IMR-90 (cell line): Measurements from ENCODE around the gene FBXL13. TPM values are rescaled to one million over a fixed set of nuclear protein-coding genes. Genes with fewer than 3 reads are reported as not detected.

ENCODE experiments used
- ATAC-seq: fragments of 200-7000 bp; cut with Tn5 transposase; 2 replicates; pipeline ENCODE4 v1.9.1; 2020; ENCODE audit warnings: low read depth, mild to moderate bottlenecking, moderate library complexity
- BruUV-seq: library from RNA; stranded (reverse); fragments of 400-500 nt; replicated peaks from 2 replicates; lab custom pipeline; 2021; lab: Mats Ljungman, UMichigan
- CTCF ChIA-PET: fragments of 300-600 bp; formaldehyde crosslinking; extraction: SDS; loops from one replicate; lab custom pipeline; 2021; ENCODE audit warnings: antibody characterized with exemption; lab: Yijun Ruan, JAX
- POLR2A ChIA-PET: fragments of 300-600 bp; sonication (Branson Sonifier 250); formaldehyde crosslinking; loops from one replicate; lab custom pipeline; 2022; ENCODE audit warnings: antibody characterized with exemption; ENCODE audit not compliant: unreplicated experiment; lab: Charles Lee
- DNase-seq: peaks from one replicate; pipeline ENCODE4 v3.0.0; 2013
- H2AFZ ChIP-seq: replicated peaks from 2 replicates; pipeline ENCODE3; 2013; ENCODE audit warnings: low read length, mild to moderate bottlenecking; ENCODE audit not compliant: poor library complexity
- H2AK5ac ChIP-seq: 2 replicates; pipeline ENCODE4 v1.6.1; 2013; ENCODE audit warnings: low read depth, low read length, inconsistent platforms
- H2AK9ac ChIP-seq: replicated peaks from 2 replicates; pipeline ENCODE3; 2013; ENCODE audit warnings: mild to moderate bottlenecking, low read depth, low read length, moderate library complexity; ENCODE audit not compliant: poor library complexity
- H2BK120ac ChIP-seq: 2 replicates; pipeline ENCODE4 v1.6.1; 2013; ENCODE audit warnings: low read depth, low read length, inconsistent platforms
- H2BK15ac ChIP-seq: 3 replicates; pipeline ENCODE4 v1.6.1; 2013; ENCODE audit warnings: low read depth, low read length, inconsistent platforms
- H2BK20ac ChIP-seq: 2 replicates; pipeline ENCODE4 v1.6.1; 2013; ENCODE audit warnings: low read depth, mild to moderate bottlenecking, inconsistent platforms, low read length, moderate library complexity
- H2BK5ac ChIP-seq: 2 replicates; pipeline ENCODE4 v1.6.1; 2013; ENCODE audit warnings: mild to moderate bottlenecking, low read depth, low read length, inconsistent platforms; ENCODE audit not compliant: poor library complexity, severe bottlenecking
- H3K14ac ChIP-seq: replicated peaks from 2 replicates; pipeline ENCODE4 v1.6.1; 2013; ENCODE audit warnings: low read depth, low read length, inconsistent platforms
- H3K18ac ChIP-seq: 2 replicates; pipeline ENCODE4 v1.6.1; 2013; ENCODE audit warnings: low read depth, low read length, control low read depth
- H3K23ac ChIP-seq: 2 replicates; pipeline ENCODE4 v1.6.1; 2013; ENCODE audit warnings: low read depth, low read length, inconsistent platforms
- H3K27ac ChIP-seq: 2 replicates; pipeline ENCODE4 v1.5.1; 2013; ENCODE audit warnings: mild to moderate bottlenecking, control low read depth, low read length; ENCODE audit not compliant: insufficient read depth
- H3K27me3 ChIP-seq: 2 replicates; pipeline ENCODE4 v1.6.1; 2013; ENCODE audit warnings: low read length; ENCODE audit not compliant: control insufficient read depth, insufficient read depth
- H3K36me3 ChIP-seq: 2 replicates; pipeline ENCODE4 v1.6.1; 2013; ENCODE audit warnings: low read length, mixed read lengths; ENCODE audit not compliant: control insufficient read depth, insufficient read depth
- H3K4ac ChIP-seq: 2 replicates; pipeline ENCODE4 v1.6.1; 2013; ENCODE audit warnings: low read depth, low read length, inconsistent platforms
- H3K4me1 ChIP-seq: 2 replicates; pipeline ENCODE4 v1.6.1; 2013; ENCODE audit warnings: low read length, mixed read lengths; ENCODE audit not compliant: control insufficient read depth, insufficient read depth
- H3K4me2 ChIP-seq: 2 replicates; pipeline ENCODE4 v1.6.1; 2013; ENCODE audit warnings: low read depth, mild to moderate bottlenecking, control low read depth, low read length, moderate library complexity
- H3K4me3 ChIP-seq: 2 replicates; pipeline ENCODE4 v1.5.1; 2013; ENCODE audit warnings: low read depth, mild to moderate bottlenecking, control low read depth, low read length, moderate library complexity; ENCODE audit not compliant: insufficient read depth
- H3K56ac ChIP-seq: 2 replicates; pipeline ENCODE4 v1.6.1; 2013; ENCODE audit warnings: low read length, inconsistent platforms; ENCODE audit not compliant: insufficient read depth; ENCODE audit errors: extremely low read depth
- H3K79me1 ChIP-seq, 2 experiments: 2 replicates each; pipeline ENCODE4 v1.6.1; 2013; ENCODE audit warnings: low read length in 2 of 2, inconsistent platforms in 1 of 2, low read depth in 1 of 2
- H3K9ac ChIP-seq: 2 replicates; pipeline ENCODE4 v1.6.1; 2013; ENCODE audit warnings: low read depth, low read length, control low read depth
- H3K9me1 ChIP-seq: 2 replicates; pipeline ENCODE4 v1.6.1; 2013; ENCODE audit warnings: low read length, inconsistent platforms; ENCODE audit not compliant: insufficient read depth
- H3K9me3 ChIP-seq: 2 replicates; pipeline ENCODE4 v1.6.1; 2013; ENCODE audit warnings: low read length; ENCODE audit not compliant: control insufficient read depth, insufficient read depth
- H4K20me1 ChIP-seq: 2 replicates; pipeline ENCODE4 v1.6.1; 2013; ENCODE audit warnings: low read length, inconsistent platforms; ENCODE audit not compliant: insufficient read depth
- H4K5ac ChIP-seq: 2 replicates; pipeline ENCODE4 v1.6.1; 2013; ENCODE audit warnings: mild to moderate bottlenecking, low read depth, low read length, control low read depth
- H4K8ac ChIP-seq, 2 experiments: 2 replicates each; pipeline ENCODE4 v1.6.1; 2013; ENCODE audit warnings: low read depth in 2 of 2, low read length in 2 of 2, control low read depth in 1 of 2, inconsistent platforms in 1 of 2
- H4K91ac ChIP-seq: 2 replicates; pipeline ENCODE4 v1.6.1; 2013; ENCODE audit warnings: low read depth, low read length, inconsistent platforms; ENCODE audit not compliant: insufficient read depth
- BHLHE40 ChIP-seq: fragments of 150-350 bp; IDR thresholded peaks from 2 replicates; pipeline ENCODE4 v1.6.1; 2016; ENCODE audit warnings: mild to moderate bottlenecking, low read depth, low read length
- CEBPB ChIP-seq: IDR thresholded peaks from 2 replicates; pipeline ENCODE4 v1.6.1; 2012; ENCODE audit warnings: low read depth, low read length, improper control_type of control experiment
- CHD1 ChIP-seq: IDR thresholded peaks from 2 replicates; pipeline ENCODE4 v1.6.1; 2012; ENCODE audit warnings: low read depth, low read length, improper control_type of control experiment
- CTCF ChIP-seq: conservative IDR thresholded peaks from 2 replicates; pipeline ENCODE4 v1.5.1; 2012; ENCODE audit warnings: mild to moderate bottlenecking, low read depth, low read length, improper control_type of control experiment
- ELK1 ChIP-seq: fragments of 150-350 bp; IDR thresholded peaks from 2 replicates; pipeline ENCODE4 v1.6.1; 2016; ENCODE audit warnings: low read depth, mild to moderate bottlenecking, low read length, moderate library complexity, borderline replicate concordance
- FOS ChIP-seq: fragments of 150-350 bp; IDR thresholded peaks from 2 replicates; pipeline ENCODE4 v1.6.1; 2016; ENCODE audit warnings: low read depth, low read length
- MAZ ChIP-seq: IDR thresholded peaks from 2 replicates; pipeline ENCODE4 v1.6.1; 2012; ENCODE audit warnings: low read depth, mild to moderate bottlenecking, low read length, improper control_type of control experiment, moderate library complexity, borderline replicate concordance
- MXI1 ChIP-seq: IDR thresholded peaks from 2 replicates; pipeline ENCODE4 v1.6.1; 2012; ENCODE audit warnings: low read depth, mild to moderate bottlenecking, low read length, moderate library complexity, borderline replicate concordance
- NFE2L2 ChIP-seq: fragments of 150-350 bp; IDR thresholded peaks from 2 replicates; pipeline ENCODE4 v1.6.1; 2016; ENCODE audit warnings: low read depth, mild to moderate bottlenecking, low read length
- POLR2A ChIP-seq: IDR thresholded peaks from 2 replicates; pipeline ENCODE4 v1.6.1; 2012; ENCODE audit warnings: mild to moderate bottlenecking, low read depth, low read length
- RAD21 ChIP-seq: IDR thresholded peaks from 2 replicates; pipeline ENCODE4 v1.6.1; 2012; ENCODE audit warnings: low read length, improper control_type of control experiment
- RCOR1 ChIP-seq: IDR thresholded peaks from 2 replicates; pipeline ENCODE4 v1.6.1; 2012; ENCODE audit warnings: mild to moderate bottlenecking, low read length, improper control_type of control experiment; ENCODE audit not compliant: insufficient replicate concordance
- RFX5 ChIP-seq: IDR thresholded peaks from 2 replicates; pipeline ENCODE4 v1.8.0; 2012; ENCODE audit warnings: low read depth, mild to moderate bottlenecking, low read length, moderate library complexity
- SMC3 ChIP-seq: fragments of 150-350 bp; IDR thresholded peaks from 2 replicates; pipeline ENCODE4 v1.6.1; 2016; ENCODE audit warnings: low read depth, mild to moderate bottlenecking, antibody characterized with exemption, low read length, moderate library complexity
- USF2 ChIP-seq: fragments of 150-350 bp; IDR thresholded peaks from 2 replicates; pipeline ENCODE4 v1.6.1; 2017; ENCODE audit warnings: mild to moderate bottlenecking, antibody characterized with exemption, low read length, low read depth
- WGBS, 2 experiments: methylation state at CpG; one replicate each; pipeline versions ENCODE4 v1.1.5 to v1.1.7; 2013; ENCODE audit warnings: missing lambda C conversion rate in 2 of 2; ENCODE audit not compliant: insufficient read length in 1 of 2; ENCODE audit errors: extremely low coverage in 2 of 2; 5-methylcytosine and 5-hydroxymethylcytosine counted together
- dilution Hi-C: fragments of 300-500 bp; cut with HindIII; formaldehyde crosslinking; loops from one replicate; pipeline ENCODE4 v1.14.3; 2018; ENCODE audit warnings: low sequenced_read_pairs; ENCODE audit not compliant: unreplicated experiment
- in situ Hi-C: fragments of 300-500 bp; cut with MboI; formaldehyde crosslinking; loops from 3 replicates; pipeline ENCODE4 v1.14.3; 2019; ENCODE audit warnings: low sequenced_read_pairs, inconsistent platforms, mixed read lengths
- intact Hi-C: fragments of 100-400 bp; cut with micrococcal nuclease; formaldehyde crosslinking; loops from 2 replicates; pipeline ENCODE4 v1.10.0; 2022
- polyA plus RNA-seq, 3 experiments: library from polyadenylated mRNA; depleted of rRNA; stranded (reverse); fragments of >200 nt; gene quantifications; 2 replicates each; pipeline ENCODE4 v1.2.3, GENCODE V29; 2012; ENCODE audit warnings: low replicate concordance in 1 of 3
- total RNA-seq: library from RNA; depleted of rRNA; stranded (reverse); fragments of >200 nt; gene quantifications from 2 replicates; pipeline ENCODE4 v1.2.3, GENCODE V29; 2012

The FBXL13 gene
- total and polyA plus RNA-seq, 2 of the 4 experiments (the other 2 are of a cell fraction): 0.24 to 0.36 TPM

- ATAC-seq (no peak), DNase-seq (no peak)
- H4K20me1 ChIP-seq: no peaks in the 10 kb centered on the region
- dilution Hi-C loops: no loop called here
- H3K27me3 ChIP-seq: no peaks in the 10 kb centered on the region
- H3K23ac ChIP-seq: no peak overlapping the region
- H4K8ac ChIP-seq: no peak overlapping the region
- no peak overlapping the region for H2BK15ac ChIP-seq
- H3K9ac ChIP-seq: no peak overlapping the region
- no peak overlapping the region for H3K56ac ChIP-seq
- no peak for TF ChIP-seq CTCF
- TF ChIP-seq NFE2L2: no peak
- TF ChIP-seq CEBPB: no peak
- TF ChIP-seq POLR2A: no peak
- no peak for TF ChIP-seq MAZ
- no peak for TF ChIP-seq RCOR1
- no peak for TF ChIP-seq SMC3
- no peak for TF ChIP-seq RFX5
- no peak for TF ChIP-seq RAD21
- TF ChIP-seq FOS: no peak
- no peak for TF ChIP-seq BHLHE40
- no peak for TF ChIP-seq MXI1
- TF ChIP-seq ELK1: no peak
- TF ChIP-seq USF2: no peak
- no peak for TF ChIP-seq CHD1
- H4K91ac ChIP-seq: no peak overlapping the region
- WGBS, 2 experiments: no CpG with 5 or more reads among the region's 2 CpGs
- in situ Hi-C loops: no loop called here
- no peak overlapping the region for H2AK9ac ChIP-seq
- no peak overlapping the region for H3K14ac ChIP-seq
- no peak overlapping the region for H4K5ac ChIP-seq
- no peak overlapping the region for H3K27ac ChIP-seq
- peaks cover 2% of the 10 kb centered on the region; the same call in 1 of the 2 replicates for H3K9me3 ChIP-seq
- H3K4ac ChIP-seq: no peak overlapping the region
- ChIA-PET POLR2A (no interaction called here), CTCF (no interaction called here)
- no TSS peak for BruUV-seq
- H3K18ac ChIP-seq: no peak overlapping the region
- no peak overlapping the region for H3K4me3 ChIP-seq
- intact Hi-C loops: no loop called here
- H2BK120ac ChIP-seq: no peak overlapping the region
- no peak overlapping the region for H2BK5ac ChIP-seq
- no peaks in the 10 kb centered on the region; the same call in 1 of the 2 replicates for H3K4me1 ChIP-seq
- H2AK5ac ChIP-seq: no peak overlapping the region
- H3K36me3 ChIP-seq: no peaks in the 10 kb centered on the region
- no peak overlapping the region for H3K4me2 ChIP-seq
- no peaks in the 10 kb centered on the region for H3K9me1 ChIP-seq
- H3K79me1 ChIP-seq: no peaks in the 10 kb centered on the region
- H2AFZ ChIP-seq: no peak overlapping the region
- no peak overlapping the region for H2BK20ac ChIP-seq
These were observed 93.1 kb downstream of the FBXL13 start for GRCh38 chr7:102981451-102981850.
